Astrocyte of the cerebellum (primary cell): ENCODE data around the gene VPS35.
A peak's percentile ranks its signal among the peaks of the same experiment; 100 is the strongest.

ENCODE experiments used
- DNase-seq: peaks from one replicate; pipeline ENCODE4 v3.0.0-alpha.2; 2011; ENCODE audit warnings: low read depth
- H3K4me3 ChIP-seq: 2 replicates; pipeline ENCODE4 v1.5.1; 2011; ENCODE audit warnings: mild to moderate bottlenecking, low read depth, low read length, moderate library complexity
- CTCF ChIP-seq: IDR thresholded peaks from 2 replicates; pipeline ENCODE4 v1.5.1; 2012; ENCODE audit warnings: low read length, low read depth, moderate library complexity, mild to moderate bottlenecking; ENCODE audit errors: missing control alignments
- in situ Hi-C: cut with HindIII; loops from 2 replicates; pipeline ENCODE4 v1.10.0; 2017; ENCODE audit warnings: low sequenced_read_pairs

Gene VPS35

GRCh38 chr16:46688654-46689364 lies at the start of gene VPS35:
Gene VPS35 (minus strand): TSS chr16:46689178. CDS start chr16:46689133, 45 bp downstream.
- peak within 1 kb of the TSS; percentile 79 for H3K4me3 ChIP-seq
- TF ChIP-seq CTCF: no peak
- peak; percentile 97 for DNase-seq
- in situ Hi-C loops: no loop called here

- no peak overlapping the region for H3K4me3 ChIP-seq
- DNase-seq: no peak
- no peak for TF ChIP-seq CTCF
- in situ Hi-C loops: no loop called here
These were observed 48.7 kb upstream of the VPS35 start for GRCh38 chr16:46737621-46738214.

- DNase-seq: no peak
- in situ Hi-C loops: no loop called here
- H3K4me3 ChIP-seq: no peak overlapping the region
- TF ChIP-seq CTCF: no peak
These were observed 47.7 kb upstream of the VPS35 start for GRCh38 chr16:46736695-46737094.

- H3K4me3 ChIP-seq: no peak overlapping the region
- DNase-seq: no peak
- in situ Hi-C loops: no loop called here
- no peak for TF ChIP-seq CTCF
These were observed 44.4 kb upstream of the VPS35 start for GRCh38 chr16:46733319-46733830.

- no peak overlapping the region for H3K4me3 ChIP-seq
- in situ Hi-C loops: no loop called here
- no peak for TF ChIP-seq CTCF
- DNase-seq: no peak
These were observed 43.6 kb upstream of the VPS35 start for GRCh38 chr16:46732561-46732960.

- in situ Hi-C loops: no loop called here
- no peak overlapping the region for H3K4me3 ChIP-seq
- DNase-seq: no peak
- no peak for TF ChIP-seq CTCF
These were observed 42.9 kb upstream of the VPS35 start for GRCh38 chr16:46731691-46732555.
